H9 (cell line): Measurements from ENCODE around the gene FEM1B. TPM values are rescaled to one million over a fixed set of nuclear protein-coding genes. Genes with fewer than 3 reads are reported as not detected.

Experiments used
- DNase-seq: peaks from one replicate; pipeline ENCODE4 v3.0.0-alpha.2; 2017
- H2AFZ ChIP-seq: one replicate; pipeline ENCODE4 v1.6.1; 2013; ENCODE audit warnings: mild to moderate bottlenecking, low read length, control low read depth, moderate library complexity
- H2AK5ac ChIP-seq: 2 replicates; pipeline ENCODE4 v1.6.1; 2013; ENCODE audit warnings: low read length, control low read depth, mixed read lengths; ENCODE audit not compliant: insufficient read length
- H2BK120ac ChIP-seq: one replicate; pipeline ENCODE4 v1.6.1; 2013; ENCODE audit warnings: low read depth, mild to moderate bottlenecking, low read length, control low read depth, inconsistent platforms; ENCODE audit not compliant: poor library complexity, severe bottlenecking
- H2BK12ac ChIP-seq: 2 replicates; pipeline ENCODE4 v1.6.1; 2013; ENCODE audit warnings: low read length, control low read depth, mixed read lengths, low read depth; ENCODE audit not compliant: insufficient read length
- H2BK15ac ChIP-seq: 2 replicates; pipeline ENCODE4 v1.6.1; 2013; ENCODE audit warnings: low read depth, low read length, control low read depth
- H2BK20ac ChIP-seq: one replicate; pipeline ENCODE4 v1.6.1; 2013; ENCODE audit warnings: low read depth, mild to moderate bottlenecking, low read length, control low read depth, inconsistent platforms; ENCODE audit not compliant: poor library complexity, severe bottlenecking
- H2BK5ac ChIP-seq: 2 replicates; pipeline ENCODE4 v1.6.1; 2013; ENCODE audit warnings: low read length, control low read depth, mixed read lengths; ENCODE audit not compliant: insufficient read length
- H3K14ac ChIP-seq: 2 replicates; pipeline ENCODE4 v1.6.1; 2013; ENCODE audit warnings: low read length, control low read depth; ENCODE audit not compliant: insufficient read depth
- H3K18ac ChIP-seq: 2 replicates; pipeline ENCODE4 v1.6.1; 2013; ENCODE audit warnings: low read depth, mild to moderate bottlenecking, mixed read lengths, low read length, control low read depth; ENCODE audit not compliant: insufficient read length
- H3K23ac ChIP-seq: 2 replicates; pipeline ENCODE4 v1.6.1; 2013; ENCODE audit warnings: low read length, control low read depth, mixed read lengths, low read depth; ENCODE audit not compliant: insufficient read length
- H3K23me2 ChIP-seq: 2 replicates; pipeline ENCODE4 v1.6.1; 2013; ENCODE audit warnings: low read depth, mild to moderate bottlenecking, mixed read lengths, low read length, control low read depth; ENCODE audit not compliant: insufficient read length, poor library complexity, severe bottlenecking
- H3K27ac ChIP-seq: 2 replicates; pipeline ENCODE4 v1.5.1; 2013; ENCODE audit warnings: low read length, control low read depth, mixed read lengths, low read depth; ENCODE audit not compliant: insufficient read length
- H3K27me3 ChIP-seq: 2 replicates; pipeline ENCODE4 v1.6.1; 2013; ENCODE audit warnings: low read length, control low read depth, inconsistent platforms; ENCODE audit not compliant: insufficient read depth
- H3K4ac ChIP-seq: 2 replicates; pipeline ENCODE4 v1.6.1; 2013; ENCODE audit warnings: low read depth, mild to moderate bottlenecking, control low read depth, inconsistent platforms, low read length, moderate library complexity
- H3K4me1 ChIP-seq: 2 replicates; pipeline ENCODE4 v1.6.1; 2013; ENCODE audit warnings: low read length, control low read depth, inconsistent platforms; ENCODE audit not compliant: insufficient read depth
- H3K4me2 ChIP-seq: 2 replicates; pipeline ENCODE4 v1.6.1; 2013; ENCODE audit warnings: low read length, control low read depth, mixed read lengths; ENCODE audit not compliant: insufficient read length, insufficient read depth
- H3K56ac ChIP-seq: 2 replicates; pipeline ENCODE4 v1.6.1; 2013; ENCODE audit warnings: low read depth, mild to moderate bottlenecking, mixed read lengths, low read length, control low read depth; ENCODE audit not compliant: insufficient read length
- H3K79me1 ChIP-seq: 2 replicates; pipeline ENCODE4 v1.6.1; 2013; ENCODE audit warnings: low read depth, mild to moderate bottlenecking, moderate library complexity, low read length, control low read depth, inconsistent platforms; ENCODE audit not compliant: insufficient read depth, poor library complexity, severe bottlenecking
- H3K79me2 ChIP-seq: 2 replicates; pipeline ENCODE4 v1.6.1; 2013; ENCODE audit warnings: low read length, control low read depth, inconsistent platforms; ENCODE audit not compliant: insufficient read depth
- H3K9ac ChIP-seq: 2 replicates; pipeline ENCODE4 v1.6.1; 2013; ENCODE audit warnings: low read length, control low read depth, mixed read lengths; ENCODE audit not compliant: insufficient read length; ENCODE audit errors: extremely low read depth
- H3K9me3 ChIP-seq: one replicate; pipeline ENCODE4 v1.6.1; 2013; ENCODE audit warnings: low read depth, low read length, inconsistent platforms; ENCODE audit not compliant: control insufficient read depth
- H3T11ph ChIP-seq: one replicate; pipeline ENCODE4 v1.6.1; 2013; ENCODE audit warnings: mild to moderate bottlenecking, low read length, control low read depth, inconsistent platforms
- H4K20me1 ChIP-seq: one replicate; pipeline ENCODE4 v1.6.1; 2013; ENCODE audit not compliant: control insufficient read depth, insufficient read length, insufficient read depth
- H4K5ac ChIP-seq: 2 replicates; pipeline ENCODE4 v1.6.1; 2013; ENCODE audit warnings: low read depth, mild to moderate bottlenecking, mixed read lengths, low read length, control low read depth; ENCODE audit not compliant: insufficient read length
- H4K8ac ChIP-seq: replicated peaks from 2 replicates; pipeline ENCODE4 v1.6.1; 2013; ENCODE audit warnings: low read length, control low read depth, mixed read lengths, low read depth; ENCODE audit not compliant: insufficient read length
- H4K91ac ChIP-seq: 2 replicates; pipeline ENCODE4 v1.6.1; 2013; ENCODE audit warnings: low read depth, mild to moderate bottlenecking, moderate library complexity, mixed read lengths, low read length, control low read depth; ENCODE audit not compliant: insufficient read length
- H3K27ac Mint-ChIP-seq, 3 experiments: 2 replicates in 2 of 3; 3 replicates in 1 of 3; pipeline ENCODE4 v1.8.0; 2020 to 2021; ENCODE audit warnings: mixed read lengths in 3 of 3, mild to moderate bottlenecking in 1 of 3, moderate library complexity in 1 of 3
- H3K27me3 Mint-ChIP-seq: 2 replicates; pipeline ENCODE4 v1.8.0; 2021; ENCODE audit warnings: low read depth, mild to moderate bottlenecking, moderate library complexity, mixed read lengths
- H3K36me3 Mint-ChIP-seq, 3 experiments: 2 replicates in 2 of 3; 3 replicates in 1 of 3; pipeline ENCODE4 v1.8.0; 2020 to 2021; ENCODE audit warnings: low read depth in 3 of 3, mixed read lengths in 3 of 3; ENCODE audit not compliant: insufficient read depth in 1 of 3
- H3K4me1 Mint-ChIP-seq, 2 experiments: 2 replicates each; pipeline ENCODE4 v1.8.0; 2020; ENCODE audit warnings: mixed read lengths in 2 of 2
- H3K4me3 Mint-ChIP-seq, 2 experiments: 2 replicates in 1 of 2; 3 replicates in 1 of 2; pipeline ENCODE4 v1.8.0; 2020 to 2021; ENCODE audit warnings: mild to moderate bottlenecking in 2 of 2, mixed read lengths in 2 of 2, moderate library complexity in 1 of 2
- H3K9me3 Mint-ChIP-seq, 2 experiments: 2 replicates in 1 of 2; 3 replicates in 1 of 2; pipeline ENCODE4 v1.8.0; 2020; ENCODE audit warnings: mild to moderate bottlenecking in 2 of 2, mixed read lengths in 2 of 2, moderate library complexity in 1 of 2
- CTCF ChIP-seq: fragments of 200-600 bp; sonication (generic); conservative IDR thresholded peaks from 3 replicates; pipeline ENCODE4 v1.8.0; 2021; ENCODE audit warnings: antibody characterized with exemption, mild to moderate bottlenecking
- WGBS: extraction: QIAGEN DNeasy Blood & Tissue Kit; methylation state at CpG from one replicate; pipeline ENCODE4 v1.1.7; 2013; ENCODE audit warnings: missing lambda C conversion rate, low lambda C conversion rate, mixed read lengths; ENCODE audit not compliant: insufficient read length; ENCODE audit errors: extremely low coverage; 5-methylcytosine and 5-hydroxymethylcytosine counted together
- long read RNA-seq: library from polyadenylated mRNA; unstranded; transcript quantifications from one replicate; pipeline ENCODE4 v2.0.0, GENCODE V29; 2020
- total RNA-seq: library from RNA; stranded (reverse); gene quantifications from 2 replicates; pipeline ENCODE4 v1.2.1, GENCODE V29; 2021

The FEM1B gene
- total RNA-seq, result 77.9 and 83.3 TPM in 2 replicates
- long read RNA-seq, full-length matches to known transcripts, result 15 of 33 reads
- long read RNA-seq, partial matches to known transcripts, result 0 of 33 reads
- long read RNA-seq, other reads (novel, unspliced or antisense), result 18 of 33 reads

- Histone ChIP-seq H3T11ph (peak within 1 kb of the TSS; percentile 21), H4K8ac (no peak within 1 kb of the TSS), H3K79me2 (peaks cover 31% of the 10 kb centered on the region), H2AK5ac (no peak within 1 kb of the TSS), H2BK12ac (no peak within 1 kb of the TSS), H3K56ac (no peak within 1 kb of the TSS), H2BK20ac (no peak within 1 kb of the TSS), H4K20me1 (no peaks in the 10 kb centered on the region), H3K27me3 (no peaks in the 10 kb centered on the region), H2BK15ac (no peak within 1 kb of the TSS), H2AFZ (peak within 1 kb of the TSS; percentile 1), H4K91ac (no peak within 1 kb of the TSS), H3K23ac (no peak within 1 kb of the TSS), H2BK5ac (no peak within 1 kb of the TSS), H3K4ac (no peak within 1 kb of the TSS; the same call in 1 of the 2 replicates), H3K14ac (peak within 1 kb of the TSS; percentile 89), H4K5ac (peak within 1 kb of the TSS; percentile 13), H3K27ac (peak within 1 kb of the TSS; percentile 86), H2BK120ac (no peak within 1 kb of the TSS), H3K9me3 (no peaks in the 10 kb centered on the region), H3K18ac (peak within 1 kb of the TSS; percentile 86), H3K4me2 (peak within 1 kb of the TSS; percentile 61), H3K79me1 (no peaks in the 10 kb centered on the region), H3K4me1 (peaks cover 4% of the 10 kb centered on the region), H3K23me2 (peaks cover 13% of the 10 kb centered on the region), H3K9ac (peak within 1 kb of the TSS; percentile 61)
- peak; percentile 90 for DNase-seq
- no peaks in the 10 kb centered on the region for H3K27me3 Mint-ChIP-seq
- peaks cover 0 to 19% (median 1%) of the 10 kb centered on the region in 3 experiments; a peak in 5 of 7 replicates for H3K36me3 Mint-ChIP-seq
- H3K4me3 Mint-ChIP-seq, result peak within 1 kb of the TSS; percentile 97 to 98
- no CpG with 5 or more reads among the region's 85 CpGs for WGBS
- H3K9me3 Mint-ChIP-seq, result no peaks in the 10 kb centered on the region
- H3K4me1 Mint-ChIP-seq, result peaks cover 49 to 62% of the 10 kb centered on the region in 2 experiments
- TF ChIP-seq CTCF, result no peak; the same call in 2 of the 3 replicates
- H3K27ac Mint-ChIP-seq, result peak within 1 kb of the TSS; percentile 98 to 99 (median 98)
These were observed at the start of gene FEM1B for GRCh38 chr15:68277603-68278344. FEM1B (plus strand) TSS chr15:68277745; CDS start chr15:68278418, 673 bp downstream.
